H1 (cell line): Measurements from ENCODE around the gene DENND10. TPM values are rescaled to one million over a fixed set of nuclear protein-coding genes. Genes with fewer than 3 reads are reported as not detected.

Experiments used
- polyA plus RNA-seq, 7 experiments: library from polyadenylated mRNA; depleted of rRNA in 3 of 7; stranded (reverse) in 5 of 7; unstranded in 2 of 7; fragments of >200 nt in 5 of 7; fragments of 200-250 nt in 2 of 7; gene quantifications; 1 replicate in 5 of 7; 2 replicates in 1 of 7; 4 replicates in 1 of 7; pipeline versions ENCODE4 v1.2.1 to v1.2.3, GENCODE V29; 2011 to 2013; ENCODE audit warnings: missing spikeins in 2 of 7, mixed read lengths in 2 of 7
- small RNA-seq: library from polyadenylated mRNA; stranded (forward); fragments of <200 nt; extraction: miRNeasy Mini kit (QIAGEN cat#:217004); gene quantifications from one replicate; pipeline ENCODE3, GENCODE V24; 2013; ENCODE audit not compliant: insufficient read depth
- total RNA-seq: library from RNA; stranded (reverse); fragmentation: NEBNext Ultra II Directional; extraction: Animal tissue kit (Norgen Biotek cat#: 25700); gene quantifications from 2 replicates; pipeline ENCODE4 v1.2.1, GENCODE V29; 2021

DENND10 gene
- total and polyA plus RNA-seq, 2 of the 8 experiments (the other 6 are each of a cell fraction or from before 2014, with no cell fraction given): 49.3 to 64.4 TPM

Small RNA genes within 50 kb of the gene (small RNA-seq; reads per million reads assigned to genes)
- not detected for gene AL355598.1
- gene RF00413: not detected
- 0.51 reads per million for gene SNORA19

Other genes starting within 250 kb of the DENND10 start
- gene NANOS1, start 74.4 kb upstream of the DENND10 start, total RNA-seq: 3.1 and 5.4 TPM in 2 replicates
- gene NANOS1, start 74.4 kb upstream of the DENND10 start, polyA plus RNA-seq (2011; rRNA removed): 2.3 and 3.9 TPM in 2 replicates
- 209 and 210 TPM in 2 replicates for gene EIF3A, start 23.3 kb upstream of the DENND10 start, total RNA-seq
- 26.8 and 33.5 TPM in 2 replicates for gene EIF3A, start 23.3 kb upstream of the DENND10 start, polyA plus RNA-seq (2011; rRNA removed)
- gene SFXN4, start 61.6 kb downstream of the DENND10 start, total RNA-seq: 21.6 and 24.1 TPM in 2 replicates
- gene SFXN4, start 61.6 kb downstream of the DENND10 start, polyA plus RNA-seq (2011; rRNA removed): 7.0 and 15.4 TPM in 2 replicates
- gene PRDX3, start 74.7 kb downstream of the DENND10 start, total RNA-seq: 194 and 208 TPM in 2 replicates
- 112 and 201 TPM in 2 replicates for gene PRDX3, start 74.7 kb downstream of the DENND10 start, polyA plus RNA-seq (2011; rRNA removed)
- 2.4 and 2.5 TPM in 2 replicates for gene GRK5, start 103.5 kb downstream of the DENND10 start, total RNA-seq
- 0.54 and 0.88 TPM in 2 replicates for gene GRK5, start 103.5 kb downstream of the DENND10 start, polyA plus RNA-seq (2011; rRNA removed)